NB4 (cell line): ENCODE measurements around the gene CTPS1.

Source experiments
- CTCF ChIP-seq: IDR thresholded peaks from one replicate; pipeline ENCODE4 v1.5.1; 2012; ENCODE audit warnings: low read depth, low read length
- POLR2A ChIP-seq: IDR thresholded peaks from 2 replicates; pipeline ENCODE4 v1.6.1; 2011; ENCODE audit warnings: mild to moderate bottlenecking; ENCODE audit not compliant: insufficient read length; ENCODE audit errors: extremely low read depth

- TF ChIP-seq POLR2A (no peak), CTCF (no peak)
Measured at GRCh38 chr1:41010345-41010744, 30.8 kb downstream of the CTPS1 start.
